Esophagus squamous epithelium (tissue), 4 donors: ENCODE measurements around the gene HOXA11.

Experiments
- CTCF ChIP-seq, 6 experiments: fragments of 450-650 bp in 4 of 6; fragments of 200-600 bp in 2 of 6; sonication (generic) in 2 of 6; IDR thresholded peaks; one replicate each; pipeline ENCODE4 v1.5.1; 2016 to 2019; ENCODE audit warnings: antibody characterized with exemption in 6 of 6, mild to moderate bottlenecking in 4 of 6, moderate library complexity in 4 of 6
- POLR2A ChIP-seq, 4 donors: fragments of 450-650 bp; IDR thresholded peaks; one replicate each; pipeline ENCODE4 v1.6.1; 2017; ENCODE audit warnings: antibody characterized with exemption in 4 of 4, mild to moderate bottlenecking in 4 of 4, moderate library complexity in 3 of 4

DNA sequence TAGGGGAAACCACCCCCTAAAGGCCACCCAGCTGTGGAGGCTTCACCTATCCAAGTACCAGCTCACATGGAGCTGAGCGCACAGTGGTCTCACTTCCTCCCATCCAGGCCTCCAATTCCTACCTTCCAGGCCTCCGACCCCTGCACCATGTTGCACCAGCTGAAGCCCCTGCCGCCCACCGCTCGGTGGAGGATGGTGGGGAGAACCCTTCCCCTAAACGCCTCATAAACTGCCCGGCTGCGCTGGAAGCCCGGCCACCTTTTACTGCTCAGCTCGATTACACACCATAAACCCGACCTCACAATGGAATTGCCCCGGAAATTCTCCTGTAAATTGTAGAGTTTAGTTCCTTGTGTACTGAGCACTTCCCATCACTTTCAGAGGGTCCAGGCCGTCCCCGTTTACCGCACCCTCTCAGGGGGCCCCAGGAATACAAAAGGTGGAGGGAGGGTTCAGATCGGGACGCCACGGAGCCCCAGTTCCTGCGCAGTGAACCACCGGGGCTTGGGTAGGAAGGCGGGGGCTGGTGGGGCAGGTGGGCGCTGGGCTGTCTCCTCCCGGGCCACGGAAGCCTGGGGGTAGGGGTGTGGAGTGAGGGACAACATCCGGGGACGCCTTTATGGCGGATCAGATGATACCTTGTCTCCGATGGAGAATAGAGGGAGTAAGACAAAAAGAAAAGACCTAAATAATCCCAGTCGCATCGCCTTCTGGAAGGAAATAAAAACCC is 27.2 kb downstream of the HOXA11 start:
- TF ChIP-seq CTCF (IDR thresholded peaks at IDR 0.05) = no peak
- TF ChIP-seq POLR2A (IDR thresholded peaks at IDR 0.05) = no peak
